ENCODE data around the gene SPTBN5.

DNA sequence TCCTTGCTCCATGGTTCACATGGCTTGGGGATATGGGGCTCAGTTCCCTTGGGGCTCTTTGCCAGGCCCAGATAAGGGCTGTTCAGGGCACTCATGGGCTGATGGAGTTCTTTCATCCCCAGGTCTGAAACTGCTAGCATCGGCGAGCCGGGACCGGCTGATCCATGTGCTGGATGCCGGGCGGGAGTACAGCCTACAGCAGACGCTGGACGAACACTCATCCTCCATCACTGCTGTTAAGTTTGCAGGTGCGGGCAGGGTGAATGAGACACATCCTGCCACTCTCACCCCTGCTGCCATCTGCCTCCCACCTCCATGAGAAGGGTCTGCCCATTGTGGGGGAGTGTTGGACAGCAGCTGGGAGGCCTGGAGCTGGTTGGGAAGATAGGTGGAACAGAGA is 77.1 kb downstream of the SPTBN5 start:
- TF ChIP-seq TAF1 (IDR thresholded peaks at IDR 0.05; ENCODE audit: borderline replicate concordance, low read depth, low read length) (no peak), POLR2A (IDR thresholded peaks at IDR 0.05; ENCODE audit: low read depth, low read length) (no peak)
